K562 (cell line): ENCODE measurements around the gene RAD21L1.

Source experiments
- BHLHE40 ChIP-seq: IDR thresholded peaks from 2 replicates; pipeline ENCODE4 v1.6.1; 2011; ENCODE audit warnings: low read length, improper control_type of control experiment
- BMI1 ChIP-seq: fragments of 150-350 bp; IDR thresholded peaks from 2 replicates; pipeline ENCODE4 v1.6.1; 2014; ENCODE audit warnings: low read length
- ERF ChIP-seq: fragments of 450-650 bp; formaldehyde crosslinking; IDR thresholded peaks from 2 replicates; pipeline ENCODE4 v1.4.0; 2020; ENCODE audit warnings: mild to moderate bottlenecking, mixed read lengths
- MYNN ChIP-seq, 2 experiments: sonication (generic); formaldehyde crosslinking in 1 of 2; IDR thresholded peaks; 2 replicates each; pipeline versions ENCODE4 v1.5.0 to v1.6.1; 2016 to 2020; ENCODE audit warnings: antibody characterized with exemption in 1 of 2, missing genetic modification reagents in 1 of 2
- NR1H2 ChIP-seq: sonication (generic); formaldehyde crosslinking; IDR thresholded peaks from 2 replicates; pipeline ENCODE4 v1.4.0; 2020; ENCODE audit warnings: mild to moderate bottlenecking, missing genetic modification reagents
- POLR2A ChIP-seq: fragments of 450-650 bp; conservative IDR thresholded peaks from 2 replicates; pipeline ENCODE4 v1.6.1; 2016
- RFX1 ChIP-seq: fragments of 450-650 bp; IDR thresholded peaks from 2 replicates; pipeline ENCODE4 v1.6.1; 2016; ENCODE audit warnings: mild to moderate bottlenecking, moderate library complexity
- SMC3 ChIP-seq: conservative IDR thresholded peaks from 2 replicates; pipeline ENCODE4 v1.6.1; 2011; ENCODE audit warnings: low read depth, low read length, improper control_type of control experiment; ENCODE audit not compliant: insufficient read depth
- TAF1 ChIP-seq: IDR thresholded peaks from 2 replicates; pipeline ENCODE4 v1.6.1; 2011; ENCODE audit warnings: mild to moderate bottlenecking, low read length, moderate library complexity; ENCODE audit not compliant: insufficient read depth, control insufficient read depth, severe bottlenecking; ENCODE audit errors: extremely low read depth
- ZFP36 ChIP-seq: fragments of 150-350 bp; IDR thresholded peaks from 2 replicates; pipeline ENCODE4 v1.6.1; 2018; ENCODE audit warnings: low read length, low read depth; ENCODE audit not compliant: partially characterized antibody
- ZKSCAN3 ChIP-seq: fragments of 250-450 bp; sonication (Bioruptor Pico); IDR thresholded peaks from 2 replicates; pipeline ENCODE4 v1.4.0; 2020
- TF ChIP-seq, protein P1 (sequence below), 3 experiments: IDR thresholded peaks in 2 of 3; conservative IDR thresholded peaks in 1 of 3; 2 replicates each; pipeline ENCODE4 v1.5.1; 2011 to 2012; ENCODE audit warnings: low read length in 3 of 3, mild to moderate bottlenecking in 3 of 3, control low read depth in 2 of 3, improper control_type of control experiment in 1 of 3, inconsistent platforms in 1 of 3, low read depth in 1 of 3, mixed read lengths in 1 of 3, moderate library complexity in 1 of 3; ENCODE audit not compliant: insufficient read depth in 2 of 3
- TF ChIP-seq, protein P2 (sequence below): sonication (generic); formaldehyde crosslinking; IDR thresholded peaks from 2 replicates; pipeline ENCODE4 v1.8.1; 2023; ENCODE audit warnings: mild to moderate bottlenecking, missing genetic modification reagents

- TF ChIP-seq SMC3 (no peak), MYNN (IDR thresholded peaks at IDR 0.05) (no peak), MYNN (CRISPR knock-in tag; IDR thresholded peaks at IDR 0.05) (no peak), ERF (CRISPR knock-in tag) (no peak), BHLHE40 (no peak), BMI1 (no peak), NR1H2 (CRISPR knock-in tag) (no peak), RFX1 (no peak), POLR2A (no peak), ZKSCAN3 (CRISPR knock-in tag) (no peak), TAF1 (no peak), ZFP36 (no peak)
- TF ChIP-seq, protein P1, sequence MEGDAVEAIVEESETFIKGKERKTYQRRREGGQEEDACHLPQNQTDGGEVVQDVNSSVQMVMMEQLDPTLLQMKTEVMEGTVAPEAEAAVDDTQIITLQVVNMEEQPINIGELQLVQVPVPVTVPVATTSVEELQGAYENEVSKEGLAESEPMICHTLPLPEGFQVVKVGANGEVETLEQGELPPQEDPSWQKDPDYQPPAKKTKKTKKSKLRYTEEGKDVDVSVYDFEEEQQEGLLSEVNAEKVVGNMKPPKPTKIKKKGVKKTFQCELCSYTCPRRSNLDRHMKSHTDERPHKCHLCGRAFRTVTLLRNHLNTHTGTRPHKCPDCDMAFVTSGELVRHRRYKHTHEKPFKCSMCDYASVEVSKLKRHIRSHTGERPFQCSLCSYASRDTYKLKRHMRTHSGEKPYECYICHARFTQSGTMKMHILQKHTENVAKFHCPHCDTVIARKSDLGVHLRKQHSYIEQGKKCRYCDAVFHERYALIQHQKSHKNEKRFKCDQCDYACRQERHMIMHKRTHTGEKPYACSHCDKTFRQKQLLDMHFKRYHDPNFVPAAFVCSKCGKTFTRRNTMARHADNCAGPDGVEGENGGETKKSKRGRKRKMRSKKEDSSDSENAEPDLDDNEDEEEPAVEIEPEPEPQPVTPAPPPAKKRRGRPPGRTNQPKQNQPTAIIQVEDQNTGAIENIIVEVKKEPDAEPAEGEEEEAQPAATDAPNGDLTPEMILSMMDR (IDR thresholded peaks at IDR 0.05 in 2 of 3, conservative IDR thresholded peaks at IDR 0.05 in 1 of 3; ENCODE audit: insufficient read depth in 2 of 3, low read depth in 1 of 3, low read length in 3 of 3), result no peak
- TF ChIP-seq, protein P2, sequence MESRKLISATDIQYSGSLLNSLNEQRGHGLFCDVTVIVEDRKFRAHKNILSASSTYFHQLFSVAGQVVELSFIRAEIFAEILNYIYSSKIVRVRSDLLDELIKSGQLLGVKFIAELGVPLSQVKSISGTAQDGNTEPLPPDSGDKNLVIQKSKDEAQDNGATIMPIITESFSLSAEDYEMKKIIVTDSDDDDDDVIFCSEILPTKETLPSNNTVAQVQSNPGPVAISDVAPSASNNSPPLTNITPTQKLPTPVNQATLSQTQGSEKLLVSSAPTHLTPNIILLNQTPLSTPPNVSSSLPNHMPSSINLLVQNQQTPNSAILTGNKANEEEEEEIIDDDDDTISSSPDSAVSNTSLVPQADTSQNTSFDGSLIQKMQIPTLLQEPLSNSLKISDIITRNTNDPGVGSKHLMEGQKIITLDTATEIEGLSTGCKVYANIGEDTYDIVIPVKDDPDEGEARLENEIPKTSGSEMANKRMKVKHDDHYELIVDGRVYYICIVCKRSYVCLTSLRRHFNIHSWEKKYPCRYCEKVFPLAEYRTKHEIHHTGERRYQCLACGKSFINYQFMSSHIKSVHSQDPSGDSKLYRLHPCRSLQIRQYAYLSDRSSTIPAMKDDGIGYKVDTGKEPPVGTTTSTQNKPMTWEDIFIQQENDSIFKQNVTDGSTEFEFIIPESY, result no peak
Measured at GRCh38 chr20:1189827-1190226, 36.0 kb upstream of the RAD21L1 start.
